ENCODE measurements around the gene ATP11A. TPM values are rescaled to one million over a fixed set of nuclear protein-coding genes. Genes with fewer than 3 reads are reported as not detected.
A peak's percentile ranks its signal among the peaks of the same experiment; 100 is the strongest.
"Not testable (repeated sequence)": the region's sequence is repeated elsewhere in the genome, so short reads cannot be mapped to it uniquely, and the experiment has no call there.

The ATP11A gene
- total RNA-seq, 1 experiment from 2014 or later, result 5.9 TPM

DNA sequence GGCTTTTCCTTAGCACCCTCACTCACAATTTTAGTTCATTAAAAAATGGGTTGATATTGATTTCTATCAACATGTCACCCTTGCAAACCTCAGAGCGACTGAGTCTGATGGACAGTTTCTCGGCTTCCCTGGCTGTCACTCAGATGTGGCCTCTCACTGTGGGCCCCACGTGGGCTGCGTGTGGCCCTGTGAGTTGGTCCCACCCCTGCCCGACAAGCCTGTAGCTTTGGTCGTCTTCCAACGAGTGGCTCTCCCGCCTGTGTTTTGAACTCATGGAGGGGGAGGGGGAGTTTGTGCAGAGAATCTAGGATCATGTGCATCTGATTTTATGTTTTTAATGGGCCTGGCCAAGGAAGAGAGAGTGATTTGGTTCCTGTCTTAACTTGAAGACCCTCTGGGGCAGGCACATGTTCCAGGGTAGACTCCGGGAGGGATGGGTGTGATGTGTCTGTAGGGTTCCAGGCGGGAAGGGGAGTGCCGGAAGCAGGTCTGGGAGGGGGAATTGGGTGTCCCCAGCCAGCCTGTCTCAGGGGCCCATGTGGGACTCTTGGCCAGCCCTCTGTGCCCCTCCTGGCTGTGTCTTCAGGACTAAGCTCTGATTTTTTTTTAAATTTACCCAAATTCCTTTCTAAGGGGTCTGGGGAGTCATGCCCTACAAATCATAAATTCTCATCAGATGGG, 18.9 kb downstream of the ATP11A start:
- no peak for DNase-seq (ENCODE audit: extremely low read depth, low read depth)

DNA sequence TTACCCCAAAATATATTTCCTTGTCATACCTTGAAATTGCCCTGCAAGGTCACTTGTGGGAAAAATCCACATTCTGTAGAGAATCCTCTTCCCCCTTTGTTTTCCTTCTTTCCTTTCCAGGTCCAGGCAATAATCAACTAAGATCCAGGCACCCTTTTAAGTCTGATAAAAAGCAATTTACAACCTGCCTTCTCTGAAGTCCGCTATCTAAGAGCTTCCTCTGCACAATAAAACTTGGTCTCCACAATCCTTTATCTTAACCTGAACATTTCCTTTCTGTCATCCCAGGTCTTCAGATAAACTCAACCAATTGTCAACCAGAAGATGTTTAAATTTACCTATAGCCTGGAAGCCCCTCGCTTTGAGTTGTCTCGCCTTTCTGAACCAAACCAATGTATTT, 19.5 kb downstream of the ATP11A start:
- DNase-seq (ENCODE audit: extremely low read depth, low read depth), result not testable (repeated sequence)

DNA sequence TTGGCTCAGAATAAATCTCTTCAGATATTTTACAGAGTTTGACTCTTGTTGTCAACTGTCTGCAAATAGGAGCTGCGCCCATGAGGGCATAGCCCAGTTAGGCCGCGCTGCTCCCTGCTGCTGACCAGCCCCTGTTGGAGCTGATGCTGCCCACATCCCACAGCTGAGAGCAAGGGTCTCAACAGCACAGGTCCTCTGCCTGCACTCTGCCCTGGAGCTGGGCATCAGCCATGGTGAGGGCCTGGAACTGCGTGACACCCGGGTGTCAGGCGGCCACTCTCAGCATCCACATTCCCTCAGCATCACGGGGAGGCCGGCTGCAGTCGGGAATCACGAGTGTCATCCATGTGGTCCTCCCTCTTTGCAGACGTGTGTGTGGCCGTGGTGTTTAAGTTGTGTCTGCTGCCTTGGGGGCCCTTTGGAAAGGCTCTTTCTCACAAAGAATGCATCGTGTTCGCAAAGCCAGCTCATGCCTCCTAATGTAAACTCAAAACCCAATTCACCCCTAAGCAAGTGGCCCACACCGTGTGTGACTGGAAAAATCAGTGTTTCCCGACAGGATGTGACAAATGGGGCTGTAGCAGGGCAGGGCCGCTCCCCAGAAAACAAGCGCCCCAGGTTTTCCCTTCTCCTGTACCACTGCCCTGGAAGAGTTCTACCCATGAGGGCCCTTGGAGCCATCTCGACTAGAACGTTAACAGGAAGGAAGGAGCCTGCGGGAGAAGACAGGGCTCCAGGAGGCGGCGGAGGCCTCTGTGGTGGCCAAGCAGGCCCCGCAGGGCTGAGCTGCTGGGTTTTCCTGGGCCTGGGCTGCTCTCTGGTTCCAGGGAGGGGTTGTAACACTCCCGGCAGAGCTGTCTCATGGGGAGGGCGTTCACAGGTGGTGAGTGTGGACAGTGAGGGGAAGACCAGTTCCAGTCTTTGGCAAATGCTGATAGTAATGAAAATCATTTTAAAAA, 20.3 kb downstream of the ATP11A start:
- no peak for DNase-seq (ENCODE audit: extremely low read depth, low read depth)

DNA sequence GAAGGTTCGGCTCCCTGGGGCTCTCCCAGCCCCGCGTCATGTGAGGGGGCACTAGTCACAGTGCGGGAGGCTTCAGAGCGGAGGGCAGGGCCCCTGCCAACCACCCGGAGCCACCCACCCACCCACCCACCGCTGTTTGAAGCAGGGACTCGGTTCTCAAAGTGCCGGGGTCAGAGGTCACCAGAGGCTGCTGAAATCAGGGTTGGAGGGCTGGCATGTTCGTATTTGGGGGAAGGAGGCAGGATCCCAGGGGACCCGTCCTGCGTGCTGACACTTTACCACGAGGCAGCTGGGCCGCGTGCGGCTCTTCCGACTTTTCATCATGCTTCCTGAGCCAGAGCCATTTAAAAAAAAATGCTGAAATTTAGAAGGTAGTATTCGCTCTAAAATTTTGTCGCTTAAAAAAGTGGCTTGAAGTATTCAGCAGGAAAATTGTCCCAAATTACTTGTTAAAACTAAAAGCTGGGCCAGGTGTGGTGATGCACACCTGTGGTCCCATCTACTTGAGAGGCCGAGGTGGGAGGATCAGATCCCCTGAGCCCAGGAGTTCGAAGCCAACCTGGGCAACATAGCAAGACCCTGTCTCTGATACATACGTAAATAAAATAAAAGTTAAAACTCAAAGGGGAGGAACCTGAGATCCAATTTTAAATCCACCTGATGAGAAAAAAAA, 21.2 kb downstream of the ATP11A start:
- DNase-seq (ENCODE audit: extremely low read depth, low read depth), result no peak

GRCh38 chr13:112711528-112712265, 21.9 kb downstream of the ATP11A start:
- DNase-seq (ENCODE audit: extremely low read depth, low read depth), result peak; percentile 52

DNA sequence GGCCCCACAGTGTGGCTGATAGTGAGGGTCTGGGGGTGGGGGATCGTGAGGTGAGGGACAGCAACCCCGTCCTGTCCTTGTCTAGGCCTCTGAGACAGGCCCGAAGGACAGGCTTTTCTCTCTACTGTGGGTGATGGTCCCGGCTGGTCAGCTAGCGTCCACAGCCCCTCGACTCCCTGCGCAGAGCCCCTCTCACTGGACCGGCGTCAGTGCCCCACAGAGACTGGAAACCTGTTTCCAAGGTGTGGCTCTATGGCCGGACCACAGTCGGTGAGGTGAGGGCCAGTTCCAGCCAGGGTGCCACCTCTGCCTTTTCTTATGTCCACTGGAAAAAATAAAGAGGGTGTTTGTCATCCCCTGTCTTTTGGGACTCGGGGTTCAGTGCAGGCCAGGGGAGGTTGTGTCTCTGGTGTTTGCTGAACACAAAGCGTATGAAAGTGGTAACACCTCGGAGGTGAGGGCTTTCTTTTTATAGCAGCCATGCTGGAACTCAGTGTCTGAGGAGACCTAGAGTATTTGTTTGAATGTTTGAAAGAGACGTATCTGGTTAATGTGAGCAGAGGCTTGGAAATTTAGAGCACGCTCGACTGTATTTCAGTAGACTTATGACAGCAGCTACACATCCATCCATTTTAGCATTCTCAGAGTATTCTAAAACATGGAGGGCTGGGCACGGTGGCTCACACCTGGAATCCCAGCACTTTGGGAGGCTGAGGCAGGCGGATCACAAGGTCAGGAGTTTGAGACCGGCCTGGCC, 22.8 kb downstream of the ATP11A start:
- no peak for DNase-seq (ENCODE audit: extremely low read depth, low read depth)

GRCh38 chr13:112713517-112714253, 23.8 kb downstream of the ATP11A start:
- no peak for DNase-seq (ENCODE audit: extremely low read depth, low read depth)

DNA sequence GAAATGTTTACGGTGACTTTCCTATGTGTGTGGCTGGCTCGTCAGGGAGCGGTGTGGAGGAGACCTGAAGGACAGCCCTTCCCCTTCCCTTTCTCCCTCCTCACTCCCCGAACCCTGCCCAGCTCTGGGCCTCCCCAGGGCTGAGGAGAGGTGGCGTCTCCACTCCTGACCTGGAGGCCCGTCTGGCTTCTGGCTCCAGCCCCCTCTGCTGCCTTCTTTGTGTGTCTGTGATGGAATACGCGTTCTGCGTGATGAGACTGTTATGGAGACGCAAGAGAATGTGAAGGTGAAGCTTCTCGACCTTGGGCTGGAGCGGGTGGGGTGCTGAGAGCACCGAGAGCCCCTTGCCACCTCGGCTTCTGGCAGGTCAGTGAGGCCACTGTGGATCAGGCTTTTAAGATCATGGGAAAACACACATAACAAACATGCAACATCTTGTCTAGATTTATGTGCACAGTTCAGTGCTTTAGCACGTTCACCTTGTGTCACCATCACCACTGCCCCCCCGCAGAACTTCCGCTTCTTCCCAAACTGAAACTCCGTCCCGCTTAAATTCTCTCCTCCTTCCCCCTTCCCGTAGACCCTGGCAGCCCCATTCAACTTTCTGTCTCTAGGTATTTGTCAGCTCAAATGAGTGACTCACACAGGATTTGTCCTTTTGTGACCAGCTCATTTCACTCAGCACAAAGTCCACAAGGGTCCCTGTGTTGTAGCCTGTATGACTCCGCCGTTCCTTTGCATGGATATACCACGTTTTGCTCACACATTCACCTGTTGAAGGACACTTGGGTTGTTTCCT, 24.7 kb downstream of the ATP11A start:
- no peak for DNase-seq (ENCODE audit: extremely low read depth, low read depth)

- no peak for DNase-seq (ENCODE audit: extremely low read depth, low read depth)
Measured at GRCh38 chr13:112715210-112715609, 25.4 kb downstream of the ATP11A start.

GRCh38 chr13:112715715-112716460, 26.1 kb downstream of the ATP11A start:
- DNase-seq (ENCODE audit: extremely low read depth, low read depth), result no peak

DNA sequence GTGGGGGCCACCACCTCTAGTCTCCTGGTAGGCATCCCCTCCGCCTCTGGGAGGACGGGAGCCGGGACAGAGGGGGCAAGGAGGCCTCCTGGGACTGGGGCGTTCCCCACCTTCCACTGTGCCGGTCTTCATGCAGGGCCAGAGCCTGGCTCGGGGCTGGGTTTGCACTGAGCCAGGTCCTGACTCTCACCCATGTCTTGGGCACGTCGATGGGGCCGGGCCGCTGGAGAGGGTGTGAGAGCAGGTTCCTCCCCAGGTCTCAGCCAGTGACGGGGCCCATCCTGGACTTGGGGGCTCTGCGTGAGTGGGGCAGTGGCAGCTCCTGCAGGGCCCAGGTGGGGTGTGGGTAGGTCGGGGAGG, 26.6 kb downstream of the ATP11A start:
- no peak for DNase-seq (ENCODE audit: extremely low read depth, low read depth)

DNA sequence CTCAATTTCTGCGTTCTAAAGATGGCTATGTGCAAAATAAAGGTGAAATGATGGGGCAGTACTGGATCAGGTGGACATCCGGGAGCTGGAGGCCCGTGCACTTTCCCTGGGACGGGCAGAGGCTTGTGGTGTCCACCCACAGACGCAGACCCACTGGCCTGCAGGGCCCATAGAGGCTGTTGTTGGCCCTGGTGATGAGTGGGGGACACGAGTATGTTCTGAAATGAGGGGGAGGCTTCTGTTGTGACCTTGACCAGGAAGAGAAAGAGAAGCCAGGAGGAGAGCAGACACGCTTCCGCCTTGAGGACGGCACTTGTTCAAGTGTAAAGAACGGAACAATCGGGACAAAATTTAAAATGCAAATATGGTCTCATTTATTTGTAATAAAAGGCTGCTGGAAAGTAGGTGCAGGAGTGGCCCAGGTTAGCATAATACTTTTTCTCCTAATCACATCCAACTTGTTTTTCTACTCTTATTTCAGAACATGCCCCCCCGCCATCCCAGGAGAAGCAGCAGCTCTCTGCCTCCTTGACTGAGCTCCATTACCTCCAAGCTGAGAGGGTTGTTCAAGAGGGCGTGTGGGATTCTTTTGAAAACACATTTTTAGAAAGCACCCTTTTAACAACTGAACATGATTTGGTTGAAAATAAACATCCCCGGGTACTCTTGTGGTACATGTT, 27.1 kb downstream of the ATP11A start:
- no peak for DNase-seq (ENCODE audit: extremely low read depth, low read depth)

GRCh38 chr13:112718318-112718717, 28.5 kb downstream of the ATP11A start:
- DNase-seq (ENCODE audit: extremely low read depth, low read depth), result no peak

DNA sequence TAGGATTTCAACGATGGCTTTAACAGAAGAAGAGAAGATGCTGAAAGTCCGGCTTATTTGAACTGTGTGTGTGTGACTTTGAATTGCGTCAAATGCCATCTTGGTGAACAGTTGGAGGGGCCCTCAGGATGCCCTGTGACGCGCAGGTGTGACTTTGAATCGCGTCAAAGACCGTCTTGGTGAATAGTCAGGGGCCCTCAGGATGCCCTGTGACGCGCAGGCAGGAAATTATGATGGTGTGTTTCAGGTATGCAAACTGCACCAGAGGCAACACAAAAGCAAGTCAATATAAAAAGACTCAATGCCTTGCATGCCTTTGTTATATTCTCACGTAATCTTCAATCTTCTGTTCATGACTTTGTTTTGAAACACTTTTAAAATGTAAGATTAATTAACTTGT, 29.2 kb downstream of the ATP11A start:
- DNase-seq (ENCODE audit: extremely low read depth, low read depth), result no peak

GRCh38 chr13:112719556-112719955, 29.7 kb downstream of the ATP11A start:
- DNase-seq (ENCODE audit: extremely low read depth, low read depth), result no peak

DNA sequence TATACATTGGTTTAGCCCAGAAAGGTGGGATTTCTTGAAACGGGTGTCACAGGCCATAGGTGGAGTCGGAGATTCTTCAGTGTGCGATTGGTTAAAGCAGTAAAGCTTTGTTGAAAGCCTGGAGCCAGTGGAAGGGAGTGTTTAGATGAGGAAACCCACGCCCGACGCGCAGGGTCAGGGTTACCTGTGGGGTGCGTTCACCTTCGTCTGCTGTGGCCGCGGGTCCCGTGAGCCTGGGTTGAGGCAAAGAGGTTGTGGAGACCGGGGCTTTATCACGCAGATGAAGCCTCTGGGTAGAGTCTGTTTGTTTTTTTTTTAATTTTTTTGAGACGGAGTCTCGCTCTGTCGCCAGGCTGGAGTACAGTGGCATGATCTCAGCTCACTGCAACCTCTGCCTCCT, 30.4 kb downstream of the ATP11A start:
- DNase-seq (ENCODE audit: extremely low read depth, low read depth), result no peak

- DNase-seq (ENCODE audit: extremely low read depth, low read depth), result no peak
Measured at GRCh38 chr13:112720814-112721197, 31.0 kb downstream of the ATP11A start.

All from NCI-H460 (cell line).